ENCODE measurements around the gene POLG. TPM values are rescaled to one million over a fixed set of nuclear protein-coding genes. Genes with fewer than 3 reads are reported as not detected.
A peak's percentile ranks its signal among the peaks of the same experiment; 100 is the strongest.

The POLG gene
- total and polyA plus RNA-seq, 2 of the 13 experiments (the other 11 are each of a cell fraction or from before 2014, with no cell fraction given), result 26.6 to 35.5 TPM

DNA sequence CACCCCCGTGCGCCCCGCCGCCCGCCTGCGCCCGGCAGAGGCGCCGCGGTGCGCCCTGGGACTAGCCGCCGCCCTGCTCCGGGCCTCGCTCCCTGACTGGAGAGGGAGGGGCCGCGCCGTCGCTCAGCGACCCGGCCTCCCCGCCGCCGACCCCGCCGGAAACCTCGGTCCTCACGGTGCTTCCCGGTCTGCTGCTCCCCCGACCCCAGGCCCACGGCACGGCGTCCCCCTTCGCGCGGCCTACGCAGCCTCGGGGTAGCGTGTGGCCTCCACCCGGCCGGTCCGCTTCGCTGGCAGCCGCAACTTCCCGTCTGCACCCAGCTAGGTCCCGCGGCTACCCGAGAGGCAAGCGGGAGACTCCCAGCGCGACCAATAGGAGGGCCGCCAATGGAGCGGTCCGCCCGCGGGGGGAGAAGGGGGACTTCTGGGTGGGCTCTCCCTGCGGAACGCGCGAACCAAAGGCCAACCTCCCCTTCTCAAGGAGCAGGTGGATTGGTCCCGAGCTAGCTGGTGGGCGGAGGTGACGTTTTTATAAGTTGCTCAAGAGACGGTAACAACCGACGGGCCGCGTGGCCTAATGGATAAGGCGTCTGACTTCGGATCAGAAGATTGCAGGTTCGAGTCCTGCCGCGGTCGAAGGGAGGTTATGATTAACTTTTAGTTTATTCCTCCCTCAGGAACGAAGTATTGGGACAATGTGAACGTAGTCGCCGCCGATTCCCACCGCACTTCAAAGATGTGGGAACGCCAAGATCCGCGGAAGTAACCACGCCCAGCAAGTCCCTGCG is at the start of gene POLG (continued):
- TF ChIP-seq, protein P1, sequence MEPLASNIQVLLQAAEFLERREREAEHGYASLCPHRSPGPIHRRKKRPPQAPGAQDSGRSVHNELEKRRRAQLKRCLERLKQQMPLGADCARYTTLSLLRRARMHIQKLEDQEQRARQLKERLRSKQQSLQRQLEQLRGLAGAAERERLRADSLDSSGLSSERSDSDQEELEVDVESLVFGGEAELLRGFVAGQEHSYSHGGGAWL (CRISPR knock-in tag; IDR thresholded peaks at IDR 0.05), result peak; percentile 88
- TF ChIP-seq MYNN (CRISPR knock-in tag; IDR thresholded peaks at IDR 0.05; ENCODE audit: low read depth), result 0 out of 2 replicates have a peak, but pooled peaks have one; percentile 66
- TF ChIP-seq DPF2 (CRISPR knock-in tag; IDR thresholded peaks at IDR 0.05; ENCODE audit: borderline replicate concordance, low read depth), result no peak
- TF ChIP-seq, protein P2, sequence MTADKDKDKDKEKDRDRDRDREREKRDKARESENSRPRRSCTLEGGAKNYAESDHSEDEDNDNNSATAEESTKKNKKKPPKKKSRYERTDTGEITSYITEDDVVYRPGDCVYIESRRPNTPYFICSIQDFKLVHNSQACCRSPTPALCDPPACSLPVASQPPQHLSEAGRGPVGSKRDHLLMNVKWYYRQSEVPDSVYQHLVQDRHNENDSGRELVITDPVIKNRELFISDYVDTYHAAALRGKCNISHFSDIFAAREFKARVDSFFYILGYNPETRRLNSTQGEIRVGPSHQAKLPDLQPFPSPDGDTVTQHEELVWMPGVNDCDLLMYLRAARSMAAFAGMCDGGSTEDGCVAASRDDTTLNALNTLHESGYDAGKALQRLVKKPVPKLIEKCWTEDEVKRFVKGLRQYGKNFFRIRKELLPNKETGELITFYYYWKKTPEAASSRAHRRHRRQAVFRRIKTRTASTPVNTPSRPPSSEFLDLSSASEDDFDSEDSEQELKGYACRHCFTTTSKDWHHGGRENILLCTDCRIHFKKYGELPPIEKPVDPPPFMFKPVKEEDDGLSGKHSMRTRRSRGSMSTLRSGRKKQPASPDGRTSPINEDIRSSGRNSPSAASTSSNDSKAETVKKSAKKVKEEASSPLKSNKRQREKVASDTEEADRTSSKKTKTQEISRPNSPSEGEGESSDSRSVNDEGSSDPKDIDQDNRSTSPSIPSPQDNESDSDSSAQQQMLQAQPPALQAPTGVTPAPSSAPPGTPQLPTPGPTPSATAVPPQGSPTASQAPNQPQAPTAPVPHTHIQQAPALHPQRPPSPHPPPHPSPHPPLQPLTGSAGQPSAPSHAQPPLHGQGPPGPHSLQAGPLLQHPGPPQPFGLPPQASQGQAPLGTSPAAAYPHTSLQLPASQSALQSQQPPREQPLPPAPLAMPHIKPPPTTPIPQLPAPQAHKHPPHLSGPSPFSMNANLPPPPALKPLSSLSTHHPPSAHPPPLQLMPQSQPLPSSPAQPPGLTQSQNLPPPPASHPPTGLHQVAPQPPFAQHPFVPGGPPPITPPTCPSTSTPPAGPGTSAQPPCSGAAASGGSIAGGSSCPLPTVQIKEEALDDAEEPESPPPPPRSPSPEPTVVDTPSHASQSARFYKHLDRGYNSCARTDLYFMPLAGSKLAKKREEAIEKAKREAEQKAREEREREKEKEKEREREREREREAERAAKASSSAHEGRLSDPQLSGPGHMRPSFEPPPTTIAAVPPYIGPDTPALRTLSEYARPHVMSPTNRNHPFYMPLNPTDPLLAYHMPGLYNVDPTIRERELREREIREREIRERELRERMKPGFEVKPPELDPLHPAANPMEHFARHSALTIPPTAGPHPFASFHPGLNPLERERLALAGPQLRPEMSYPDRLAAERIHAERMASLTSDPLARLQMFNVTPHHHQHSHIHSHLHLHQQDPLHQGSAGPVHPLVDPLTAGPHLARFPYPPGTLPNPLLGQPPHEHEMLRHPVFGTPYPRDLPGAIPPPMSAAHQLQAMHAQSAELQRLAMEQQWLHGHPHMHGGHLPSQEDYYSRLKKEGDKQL (CRISPR knock-in tag; IDR thresholded peaks at IDR 0.05; ENCODE audit: low read depth), result peak; percentile 50; the same call in 1 of the 2 replicates
- TF ChIP-seq EHMT2 (IDR thresholded peaks at IDR 0.05; ENCODE audit: borderline replicate concordance, low read depth, low read length), result no peak; the same call in 1 of the 2 replicates
- TF ChIP-seq, protein P3, sequence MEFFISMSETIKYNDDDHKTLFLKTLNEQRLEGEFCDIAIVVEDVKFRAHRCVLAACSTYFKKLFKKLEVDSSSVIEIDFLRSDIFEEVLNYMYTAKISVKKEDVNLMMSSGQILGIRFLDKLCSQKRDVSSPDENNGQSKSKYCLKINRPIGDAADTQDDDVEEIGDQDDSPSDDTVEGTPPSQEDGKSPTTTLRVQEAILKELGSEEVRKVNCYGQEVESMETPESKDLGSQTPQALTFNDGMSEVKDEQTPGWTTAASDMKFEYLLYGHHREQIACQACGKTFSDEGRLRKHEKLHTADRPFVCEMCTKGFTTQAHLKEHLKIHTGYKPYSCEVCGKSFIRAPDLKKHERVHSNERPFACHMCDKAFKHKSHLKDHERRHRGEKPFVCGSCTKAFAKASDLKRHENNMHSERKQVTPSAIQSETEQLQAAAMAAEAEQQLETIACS (CRISPR knock-in tag; IDR thresholded peaks at IDR 0.05), result peak; percentile 45
- no peak for TF ChIP-seq SETDB1 (CRISPR knock-in tag; IDR thresholded peaks at IDR 0.05; ENCODE audit: borderline replicate concordance)
- TF ChIP-seq, protein P4, sequence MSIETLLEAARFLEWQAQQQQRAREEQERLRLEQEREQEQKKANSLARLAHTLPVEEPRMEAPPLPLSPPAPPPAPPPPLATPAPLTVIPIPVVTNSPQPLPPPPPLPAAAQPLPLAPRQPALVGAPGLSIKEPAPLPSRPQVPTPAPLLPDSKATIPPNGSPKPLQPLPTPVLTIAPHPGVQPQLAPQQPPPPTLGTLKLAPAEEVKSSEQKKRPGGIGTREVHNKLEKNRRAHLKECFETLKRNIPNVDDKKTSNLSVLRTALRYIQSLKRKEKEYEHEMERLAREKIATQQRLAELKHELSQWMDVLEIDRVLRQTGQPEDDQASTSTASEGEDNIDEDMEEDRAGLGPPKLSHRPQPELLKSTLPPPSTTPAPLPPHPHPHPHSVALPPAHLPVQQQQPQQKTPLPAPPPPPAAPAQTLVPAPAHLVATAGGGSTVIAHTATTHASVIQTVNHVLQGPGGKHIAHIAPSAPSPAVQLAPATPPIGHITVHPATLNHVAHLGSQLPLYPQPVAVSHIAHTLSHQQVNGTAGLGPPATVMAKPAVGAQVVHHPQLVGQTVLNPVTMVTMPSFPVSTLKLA (IDR thresholded peaks at IDR 0.05), result 0 out of 2 replicates have a peak, but pooled peaks have one; percentile 4
- TF ChIP-seq, protein P5, sequence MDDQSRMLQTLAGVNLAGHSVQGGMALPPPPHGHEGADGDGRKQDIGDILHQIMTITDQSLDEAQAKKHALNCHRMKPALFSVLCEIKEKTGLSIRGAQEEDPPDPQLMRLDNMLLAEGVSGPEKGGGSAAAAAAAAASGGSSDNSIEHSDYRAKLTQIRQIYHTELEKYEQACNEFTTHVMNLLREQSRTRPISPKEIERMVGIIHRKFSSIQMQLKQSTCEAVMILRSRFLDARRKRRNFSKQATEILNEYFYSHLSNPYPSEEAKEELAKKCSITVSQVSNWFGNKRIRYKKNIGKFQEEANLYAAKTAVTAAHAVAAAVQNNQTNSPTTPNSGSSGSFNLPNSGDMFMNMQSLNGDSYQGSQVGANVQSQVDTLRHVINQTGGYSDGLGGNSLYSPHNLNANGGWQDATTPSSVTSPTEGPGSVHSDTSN (CRISPR knock-in tag; IDR thresholded peaks at IDR 0.05; ENCODE audit: borderline replicate concordance), result peak; percentile 81; the same call in 1 of the 2 replicates
- TF ChIP-seq, protein P6, sequence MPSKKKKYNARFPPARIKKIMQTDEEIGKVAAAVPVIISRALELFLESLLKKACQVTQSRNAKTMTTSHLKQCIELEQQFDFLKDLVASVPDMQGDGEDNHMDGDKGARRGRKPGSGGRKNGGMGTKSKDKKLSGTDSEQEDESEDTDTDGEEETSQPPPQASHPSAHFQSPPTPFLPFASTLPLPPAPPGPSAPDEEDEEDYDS (CRISPR knock-in tag; IDR thresholded peaks at IDR 0.05), result peak; percentile 92
- peak; percentile 74 for TF ChIP-seq TBX2 (CRISPR knock-in tag; IDR thresholded peaks at IDR 0.05; ENCODE audit: borderline replicate concordance)
- peak; percentile 91 for TF ChIP-seq MED13 (CRISPR knock-in tag; IDR thresholded peaks at IDR 0.05)
- no peak for TF ChIP-seq SCMH1 (CRISPR knock-in tag; IDR thresholded peaks at IDR 0.05; ENCODE audit: borderline replicate concordance)
- peak; percentile 89; the same call in 1 of the 2 replicates for TF ChIP-seq CBX5 (CRISPR knock-in tag; IDR thresholded peaks at IDR 0.05; ENCODE audit: borderline replicate concordance)
- peak; percentile 92 for TF ChIP-seq NFYB (CRISPR knock-in tag; IDR thresholded peaks at IDR 0.05)

Data from HepG2 (cell line).